Small intestine (tissue), 7 donors: ENCODE measurements around the gene YJEFN3. TPM values are rescaled to one million over a fixed set of nuclear protein-coding genes. Genes with fewer than 3 reads are reported as not detected.

Source experiments
- DNase-seq, 2 donors: peaks; one replicate each; pipeline versions ENCODE4 v3.0.0 to v3.0.0-alpha.2; 2013
- FAIRE-seq: peaks from 2 replicates; lab custom pipeline; 2012; peaks lifted over from hg19 to GRCh38; lab: Jason Lieb, UNC
- H3K27ac ChIP-seq, 3 donors: one replicate each; pipeline ENCODE4 v1.5.1; 2013; ENCODE audit warnings: low read length in 2 of 3, mild to moderate bottlenecking in 2 of 3, control low read depth in 1 of 3, inconsistent platforms in 1 of 3, low read depth in 1 of 3, moderate library complexity in 1 of 3
- H3K27me3 ChIP-seq, 3 donors: one replicate each; pipeline ENCODE4 v1.6.1; 2013; ENCODE audit warnings: low read length in 3 of 3, inconsistent platforms in 1 of 3; ENCODE audit not compliant: control insufficient read depth in 3 of 3, insufficient read depth in 3 of 3
- H3K36me3 ChIP-seq, 3 donors: one replicate each; pipeline ENCODE4 v1.6.1; 2013; ENCODE audit warnings: low read length in 3 of 3, inconsistent platforms in 1 of 3, low read depth in 1 of 3, mild to moderate bottlenecking in 1 of 3, moderate library complexity in 1 of 3; ENCODE audit not compliant: control insufficient read depth in 3 of 3, insufficient read depth in 2 of 3
- H3K4me1 ChIP-seq, 3 donors: one replicate each; pipeline ENCODE4 v1.6.1; 2013; ENCODE audit warnings: low read length in 2 of 3, inconsistent platforms in 1 of 3, low read depth in 1 of 3, mild to moderate bottlenecking in 1 of 3, moderate library complexity in 1 of 3; ENCODE audit not compliant: control insufficient read depth in 3 of 3, insufficient read depth in 2 of 3
- H3K4me3 ChIP-seq, 3 donors: one replicate each; pipeline ENCODE4 v1.5.1; 2013; ENCODE audit warnings: low read length in 3 of 3, control low read depth in 1 of 3, inconsistent platforms in 1 of 3, low read depth in 1 of 3, mild to moderate bottlenecking in 1 of 3, moderate library complexity in 1 of 3
- H3K9me3 ChIP-seq, 2 donors: one replicate each; pipeline ENCODE4 v1.6.1; 2013; ENCODE audit warnings: low read depth in 1 of 2, low read length in 1 of 2; ENCODE audit not compliant: control insufficient read depth in 2 of 2, insufficient read depth in 1 of 2
- WGBS, 3 donors: extraction: QIAGEN DNeasy Blood & Tissue Kit; methylation state at CpG; one replicate each; pipeline ENCODE4 v1.1.7; 2013; 5-methylcytosine and 5-hydroxymethylcytosine counted together
- polyA plus RNA-seq, 4 donors: library from polyadenylated mRNA; stranded (reverse) in 3 of 4; unstranded in 1 of 4; fragments of 200-250 nt in 3 of 4; fragments of 120-200 nt in 1 of 4; gene quantifications; one replicate each; pipeline versions ENCODE4 v1.2.1 to v1.2.3, GENCODE V29; 2013
- donor health status: healthy with polysubstance abuse.
- donor health status: control.
- donor health status: control.
- donor health status: Bipolar disorder and iron deficiency.
- donor health status: healthy.

The YJEFN3 gene
- polyA plus RNA-seq, 4 donors = 6.7 to 44.1 (median 17.5) TPM

- H3K4me1 ChIP-seq = no peaks in the 10 kb centered on the region
- no peaks in the 10 kb centered on the region for H3K27me3 ChIP-seq
- peaks cover 39 to 95% (median 49%) of the 10 kb centered on the region in 3 donors for H3K36me3 ChIP-seq
- no peak overlapping the region for H3K27ac ChIP-seq
- FAIRE-seq (no peak), DNase-seq (no peak)
- 93 to 98% (median 96%) methylated on average over 19 of the region's 19 CpGs for WGBS, 3 donors
- no peak overlapping the region for H3K4me3 ChIP-seq
- no peaks in the 10 kb centered on the region for H3K9me3 ChIP-seq
These were observed 26.4 kb upstream of the YJEFN3 start for GRCh38 chr19:19502281-19502680.

GRCh38 chr19:19502808-19503602 lies 25.7 kb upstream of the YJEFN3 start:
- no peak overlapping the region for H3K4me3 ChIP-seq
- no peak overlapping the region for H3K27ac ChIP-seq
- DNase-seq = no peak
- no peak for FAIRE-seq
- H3K9me3 ChIP-seq = no peaks in the 10 kb centered on the region
- H3K36me3 ChIP-seq = peaks cover 37 to 94% (median 52%) of the 10 kb centered on the region in 3 donors
- H3K27me3 ChIP-seq = no peaks in the 10 kb centered on the region
- no peaks in the 10 kb centered on the region for H3K4me1 ChIP-seq
- WGBS, 3 donors = 88 to 92% (median 92%) methylated on average over 18 of the region's 18 CpGs

- Histone ChIP-seq H3K9me3 (no peaks in the 10 kb centered on the region), H3K36me3 (peaks cover 27 to 81% (median 35%) of the 10 kb centered on the region in 3 donors), H3K4me1 (no peaks in the 10 kb centered on the region), H3K27me3 (no peaks in the 10 kb centered on the region), H3K4me3 (no peak overlapping the region), H3K27ac (no peak overlapping the region)
- DNase-seq = no peak
- WGBS, 3 donors = 92 to 93% (median 93%) methylated on average over 22 to 23 of the region's 23 CpGs
- no peak for FAIRE-seq
These were observed 23.7 kb upstream of the YJEFN3 start for GRCh38 chr19:19504754-19505668.

GRCh38 chr19:19505669-19506326 lies 22.9 kb upstream of the YJEFN3 start:
- H3K27ac ChIP-seq = no peak overlapping the region
- H3K36me3 ChIP-seq = peaks cover 25 to 73% (median 35%) of the 10 kb centered on the region in 3 donors
- DNase-seq (no peak), FAIRE-seq (no peak)
- H3K27me3 ChIP-seq = no peaks in the 10 kb centered on the region
- no peak overlapping the region for H3K4me3 ChIP-seq
- no peaks in the 10 kb centered on the region for H3K9me3 ChIP-seq
- 93 to 95% (median 94%) methylated on average over 27 of the region's 27 CpGs for WGBS, 3 donors
- no peaks in the 10 kb centered on the region for H3K4me1 ChIP-seq

- H3K27ac ChIP-seq = no peak overlapping the region
- 87 to 94% (median 89%) methylated on average over 12 of the region's 12 CpGs for WGBS, 3 donors
- H3K27me3 ChIP-seq = no peaks in the 10 kb centered on the region
- no peak overlapping the region for H3K4me3 ChIP-seq
- H3K4me1 ChIP-seq = no peaks in the 10 kb centered on the region
- FAIRE-seq = no peak
- H3K36me3 ChIP-seq = peaks cover 21 to 65% (median 32%) of the 10 kb centered on the region in 3 donors
- H3K9me3 ChIP-seq = no peaks in the 10 kb centered on the region
- DNase-seq = no peak
These were observed 22.1 kb upstream of the YJEFN3 start for GRCh38 chr19:19506592-19506991.

GRCh38 chr19:19507354-19507753 lies 21.4 kb upstream of the YJEFN3 start:
- no peaks in the 10 kb centered on the region for H3K4me1 ChIP-seq

GRCh38 chr19:19508217-19508616 lies 20.5 kb upstream of the YJEFN3 start:
- DNase-seq = no peak
- Histone ChIP-seq H3K4me3 (no peak overlapping the region), H3K9me3 (no peaks in the 10 kb centered on the region), H3K4me1 (no peaks in the 10 kb centered on the region), H3K27ac (no peak overlapping the region), H3K36me3 (peaks cover 10 to 49% (median 15%) of the 10 kb centered on the region in 3 donors), H3K27me3 (no peaks in the 10 kb centered on the region)
- WGBS, 3 donors = 84 to 87% (median 87%) methylated on average over 11 of the region's 11 CpGs
- FAIRE-seq = no peak

More at GRCh38 chr19:19507354-19507753, 21.4 kb upstream of the YJEFN3 start:
- H3K36me3 ChIP-seq = peaks cover 14 to 58% (median 24%) of the 10 kb centered on the region in 3 donors
- H3K4me3 ChIP-seq = no peak overlapping the region
- 89 to 93% (median 92%) methylated on average over 8 of the region's 8 CpGs for WGBS, 3 donors
- FAIRE-seq = no peak
- no peak overlapping the region for H3K27ac ChIP-seq
- no peak for DNase-seq
- no peaks in the 10 kb centered on the region for H3K9me3 ChIP-seq
- no peaks in the 10 kb centered on the region for H3K27me3 ChIP-seq

- peaks cover 0 to 12% (median 3%) of the 10 kb centered on the region in 3 donors for H3K4me1 ChIP-seq
- no peak for DNase-seq
- no peak for FAIRE-seq
- H3K36me3 ChIP-seq = peaks cover 6 to 28% (median 8%) of the 10 kb centered on the region in 3 donors
- peaks cover 0 to 10% (median 0%) of the 10 kb centered on the region in 3 donors for H3K27me3 ChIP-seq
- peaks cover 0 to 19% of the 10 kb centered on the region in 2 donors for H3K9me3 ChIP-seq
- WGBS, 3 donors = 31 to 46% (median 44%) methylated on average over 6 of the region's 6 CpGs
- H3K4me3 ChIP-seq = no peak overlapping the region
- no peak overlapping the region for H3K27ac ChIP-seq
These were observed 18.3 kb upstream of the YJEFN3 start for GRCh38 chr19:19510432-19510831.
